Panc1 (cell line): ENCODE results near the gene GSTT2.
"Not testable (repeated sequence)": the region's sequence is repeated elsewhere in the genome, so short reads cannot be mapped to it uniquely, and the experiment has no call there.

Source experiments
- CTCF ChIP-seq: fragments of 450-650 bp; IDR thresholded peaks from 2 replicates; pipeline ENCODE4 v1.5.1; 2017; ENCODE audit warnings: mild to moderate bottlenecking
- POLR2AphosphoS5 ChIP-seq: IDR thresholded peaks from 2 replicates; pipeline ENCODE4 v1.6.1; 2012; ENCODE audit warnings: mild to moderate bottlenecking, low read depth, low read length, moderate library complexity
- REST ChIP-seq, 2 experiments: IDR thresholded peaks; 2 replicates each; pipeline ENCODE4 v1.6.1; 2011 to 2012; ENCODE audit warnings: low read depth in 2 of 2, control low read depth in 1 of 2, low read length in 1 of 2, mild to moderate bottlenecking in 1 of 2, moderate library complexity in 1 of 2; ENCODE audit not compliant: insufficient read depth in 1 of 2
- SIN3A ChIP-seq: IDR thresholded peaks from 2 replicates; pipeline ENCODE4 v1.6.1; 2012; ENCODE audit warnings: low read depth, mild to moderate bottlenecking, low read length, moderate library complexity, borderline replicate concordance; ENCODE audit not compliant: insufficient read depth

- not testable (repeated sequence) for TF ChIP-seq CTCF; POLR2AphosphoS5; SIN3A; REST (IDR thresholded peaks at IDR 0.05; ENCODE audit: insufficient read depth in 1 of 2, low read depth in 2 of 2, low read length in 1 of 2)
Observed at GRCh38 chr22:23954193-23954990, 25.5 kb upstream of the GSTT2 start.
